Liver (tissue), 3 donors: Measurements from ENCODE around the gene CDC37.

ENCODE experiments used
- ATF3 ChIP-seq: IDR thresholded peaks from 2 replicates; pipeline ENCODE4 v1.6.1; 2016; ENCODE audit warnings: antibody characterized with exemption
- CTCF ChIP-seq: fragments of 150-350 bp; IDR thresholded peaks from 2 replicates; pipeline ENCODE4 v1.5.1; 2017; ENCODE audit warnings: improper control_type of control experiment, low read depth, low read length; ENCODE audit not compliant: missing input control
- FOXA1 ChIP-seq: IDR thresholded peaks from 2 replicates; pipeline ENCODE4 v1.6.1; 2016; ENCODE audit warnings: antibody characterized with exemption
- RAD21 ChIP-seq, 2 donors: IDR thresholded peaks; 2 replicates each; pipeline ENCODE4 v1.6.1; 2016; ENCODE audit warnings: antibody characterized with exemption in 2 of 2, mild to moderate bottlenecking in 2 of 2
- RXRA ChIP-seq, 2 donors: IDR thresholded peaks; 2 replicates each; pipeline ENCODE4 v1.6.1; 2017 to 2018; ENCODE audit warnings: antibody characterized with exemption in 2 of 2, mild to moderate bottlenecking in 1 of 2
- SP1 ChIP-seq: IDR thresholded peaks from 2 replicates; pipeline ENCODE4 v1.6.1; 2018; ENCODE audit warnings: antibody characterized with exemption, mild to moderate bottlenecking
- YY1 ChIP-seq: IDR thresholded peaks from 2 replicates; pipeline ENCODE4 v1.6.1; 2016; ENCODE audit warnings: antibody characterized with exemption, mild to moderate bottlenecking
- donor health status: healthy.
- donor health status: healthy.

- TF ChIP-seq CTCF: no peak
- TF ChIP-seq YY1: no peak
- TF ChIP-seq ATF3: no peak
- TF ChIP-seq FOXA1: no peak
- no peak for TF ChIP-seq RAD21 (IDR thresholded peaks at IDR 0.05)
- TF ChIP-seq RXRA (IDR thresholded peaks at IDR 0.05): no peak
- TF ChIP-seq SP1: no peak
These were observed 14.3 kb upstream of the CDC37 start for GRCh38 chr19:10417541-10418234.
